HL-60 (cell line): ENCODE results near the gene BAIAP2.

Experiments used
- DNase-seq, 2 experiments: peaks; one replicate each; pipeline ENCODE4 v3.0.0-alpha.2; 2010 to 2020; ENCODE audit warnings: low read depth in 1 of 2, low spot score in 1 of 2
- H3K27ac ChIP-seq: fragments of 250-450 bp; sonication (Bioruptor Pico); replicated peaks from 2 replicates; pipeline ENCODE4 v1.5.1; 2020; ENCODE audit warnings: mild to moderate bottlenecking, moderate library complexity
- H3K27me3 ChIP-seq: fragments of 250-450 bp; sonication (Bioruptor Pico); 2 replicates; pipeline ENCODE4 v1.5.1; 2021; ENCODE audit warnings: mild to moderate bottlenecking, moderate library complexity; ENCODE audit not compliant: insufficient read depth, poor library complexity, severe bottlenecking
- H3K4me3 ChIP-seq: replicated peaks from 2 replicates; pipeline ENCODE4 v1.5.1; 2011; ENCODE audit warnings: mild to moderate bottlenecking, control low read depth, low read length; ENCODE audit not compliant: insufficient read depth
- CTCF ChIP-seq: IDR thresholded peaks from one replicate; pipeline ENCODE4 v1.5.1; 2011; ENCODE audit warnings: low read length, control low read depth, inconsistent platforms; ENCODE audit not compliant: insufficient read depth
- GABPA ChIP-seq: IDR thresholded peaks from 2 replicates; pipeline ENCODE4 v1.6.1; 2012; ENCODE audit warnings: low read depth
- POLR2AphosphoS5 ChIP-seq: IDR thresholded peaks from 2 replicates; pipeline ENCODE4 v1.6.1; 2012; ENCODE audit warnings: low read depth
- REST ChIP-seq: IDR thresholded peaks from 2 replicates; pipeline ENCODE4 v1.6.1; 2012; ENCODE audit warnings: low read depth; ENCODE audit not compliant: insufficient replicate concordance
- SPI1 ChIP-seq: IDR thresholded peaks from 2 replicates; pipeline ENCODE4 v1.6.1; 2012; ENCODE audit warnings: low read depth, mild to moderate bottlenecking, borderline replicate concordance

The BAIAP2 gene

GRCh38 chr17:81063106-81064093 lies 28.4 kb downstream of the BAIAP2 start:
- H3K4me3 ChIP-seq, result no peak overlapping the region
- TF ChIP-seq POLR2AphosphoS5 (no peak), CTCF (no peak), SPI1 (no peak), REST (no peak), GABPA (no peak)
- H3K27me3 ChIP-seq, result no peaks in the 10 kb centered on the region
- DNase-seq, result no peak
- no peak overlapping the region for H3K27ac ChIP-seq

- no peak for DNase-seq
Observed at GRCh38 chr17:81064678-81065475, 29.9 kb downstream of the BAIAP2 start.

More at GRCh38 chr17:81064678-81065475, 29.9 kb downstream of the BAIAP2 start:
- Histone ChIP-seq H3K27ac (no peak overlapping the region), H3K4me3 (no peak overlapping the region), H3K27me3 (no peaks in the 10 kb centered on the region)
- TF ChIP-seq GABPA (no peak), REST (no peak), POLR2AphosphoS5 (no peak), CTCF (no peak), SPI1 (no peak)
